Measurements from ENCODE around the gene DMRTB1. TPM values are rescaled to one million over a fixed set of nuclear protein-coding genes. Genes with fewer than 3 reads are reported as not detected.

Gene DMRTB1
- total and polyA plus RNA-seq, 2 donors (not counting 1 experiment from before 2014, with no cell fraction given): not detected

GRCh38 chr1:53505891-53506290 lies 46.7 kb downstream of the DMRTB1 start:
- Histone ChIP-seq H3K9me3 (ENCODE audit: control extremely low read depth in 1 of 3, control insufficient read depth in 2 of 3, insufficient read depth in 1 of 3, low read length in 2 of 3) (no peaks in the 10 kb centered on the region), H3K79me2 (ENCODE audit: control insufficient read depth, insufficient read depth, low read length) (no peaks in the 10 kb centered on the region), H3K36me3 (replicated peaks in 1 of 2; ENCODE audit: control extremely low read depth in 1 of 2, control insufficient read depth in 1 of 2, extremely low read depth in 1 of 2, insufficient read depth in 2 of 2, low read length in 1 of 2) (no peaks in the 10 kb centered on the region), H3K4me1 (ENCODE audit: control insufficient read depth in 2 of 2, insufficient read depth in 2 of 2, low read length in 2 of 2) (no peaks in the 10 kb centered on the region), H2AFZ (ENCODE audit: insufficient read depth, low read depth, low read length, poor library complexity, severe bottlenecking) (no peak overlapping the region), H4K20me1 (ENCODE audit: control insufficient read depth, insufficient read depth, low read length, poor library complexity, severe bottlenecking) (no peaks in the 10 kb centered on the region), H3K27me3 (replicated peaks in 1 of 4; ENCODE audit: control extremely low read depth in 1 of 4, control insufficient read depth in 3 of 4, insufficient read depth in 4 of 4, low read length in 3 of 4) (no peaks in the 10 kb centered on the region), H3K4me3 (ENCODE audit: control extremely low read depth in 1 of 5, extremely low read depth in 1 of 5, insufficient read depth in 1 of 5, low read depth in 2 of 5, low read length in 4 of 5) (no peak overlapping the region), H3K27ac (ENCODE audit: low read length in 2 of 2) (no peak overlapping the region), H3K9ac (ENCODE audit: low read length) (no peak overlapping the region), H3K4me2 (replicated peaks; ENCODE audit: low read depth, low read length, poor library complexity, severe bottlenecking) (no peak overlapping the region)
- ATAC-seq (ENCODE audit: low read depth) (no peak), DNase-seq (no peak)
- CTCF ChIA-PET: no interaction called here
- Mint-ChIP-seq H3K27me3 (no peaks in the 10 kb centered on the region), H3K4me3 (no peak overlapping the region), H3K27ac (no peak overlapping the region), H3K9me3 (ENCODE audit: insufficient read depth) (no peaks in the 10 kb centered on the region), H3K4me1 (no peaks in the 10 kb centered on the region)
- 91% methylated on average over 12 of the region's 13 CpGs for WGBS (ENCODE audit: insufficient coverage)
- TF ChIP-seq CTCF (IDR thresholded peaks at IDR 0.05): no peak
- TF ChIP-seq EZH2 (IDR thresholded peaks at IDR 0.05; ENCODE audit: borderline replicate concordance, insufficient read depth, low read depth, low read length, poor library complexity, severe bottlenecking): no peak
- POLR2A ChIA-PET: no interaction called here
- intact Hi-C loops (cut with micrococcal nuclease): no loop called here

- ATAC-seq (ENCODE audit: low read depth): no peak
- Mint-ChIP-seq H3K27me3 (no peaks in the 10 kb centered on the region), H3K4me1 (no peaks in the 10 kb centered on the region), H3K9me3 (ENCODE audit: insufficient read depth) (no peaks in the 10 kb centered on the region), H3K27ac (no peak overlapping the region), H3K4me3 (no peak overlapping the region)
- Histone ChIP-seq H3K4me2 (replicated peaks; ENCODE audit: low read depth, low read length, poor library complexity, severe bottlenecking) (no peak overlapping the region), H3K4me3 (ENCODE audit: control extremely low read depth in 1 of 5, extremely low read depth in 1 of 5, insufficient read depth in 1 of 5, low read depth in 2 of 5, low read length in 4 of 5) (no peak overlapping the region), H3K79me2 (ENCODE audit: control insufficient read depth, insufficient read depth, low read length) (no peaks in the 10 kb centered on the region), H3K36me3 (replicated peaks in 1 of 2; ENCODE audit: control extremely low read depth in 1 of 2, control insufficient read depth in 1 of 2, extremely low read depth in 1 of 2, insufficient read depth in 2 of 2, low read length in 1 of 2) (no peaks in the 10 kb centered on the region), H4K20me1 (ENCODE audit: control insufficient read depth, insufficient read depth, low read length, poor library complexity, severe bottlenecking) (no peaks in the 10 kb centered on the region), H2AFZ (ENCODE audit: insufficient read depth, low read depth, low read length, poor library complexity, severe bottlenecking) (no peak overlapping the region), H3K27ac (ENCODE audit: low read length in 2 of 2) (no peak overlapping the region), H3K4me1 (ENCODE audit: control insufficient read depth in 2 of 2, insufficient read depth in 2 of 2, low read length in 2 of 2) (no peaks in the 10 kb centered on the region), H3K27me3 (replicated peaks in 1 of 4; ENCODE audit: control extremely low read depth in 1 of 4, control insufficient read depth in 3 of 4, insufficient read depth in 4 of 4, low read length in 3 of 4) (no peaks in the 10 kb centered on the region), H3K9me3 (ENCODE audit: control extremely low read depth in 1 of 3, control insufficient read depth in 2 of 3, insufficient read depth in 1 of 3, low read length in 2 of 3) (no peaks in the 10 kb centered on the region), H3K9ac (ENCODE audit: low read length) (no peak overlapping the region)
- CTCF ChIA-PET: no interaction called here
- 93% methylated on average over 24 of the region's 25 CpGs for WGBS (ENCODE audit: insufficient coverage)
- POLR2A ChIA-PET: no interaction called here
- DNase-seq: no peak
- TF ChIP-seq EZH2 (IDR thresholded peaks at IDR 0.05; ENCODE audit: borderline replicate concordance, insufficient read depth, low read depth, low read length, poor library complexity, severe bottlenecking): no peak
- no peak for TF ChIP-seq CTCF (IDR thresholded peaks at IDR 0.05)
- intact Hi-C loops (cut with micrococcal nuclease): no loop called here
Observed at GRCh38 chr1:53506355-53507050, 47.3 kb downstream of the DMRTB1 start.
